HG02970 (cell line): ENCODE results near the gene PFKFB2.

Experiments used
- ATAC-seq: cut with Tn5 transposase; IDR thresholded peaks from one replicate; pipeline ENCODE4 v1.9.1; 2021; ENCODE audit warnings: mild to moderate bottlenecking, moderate library complexity, moderate number of reproducible peaks; ENCODE audit not compliant: unreplicated experiment, low FRiP score

Gene PFKFB2

DNA sequence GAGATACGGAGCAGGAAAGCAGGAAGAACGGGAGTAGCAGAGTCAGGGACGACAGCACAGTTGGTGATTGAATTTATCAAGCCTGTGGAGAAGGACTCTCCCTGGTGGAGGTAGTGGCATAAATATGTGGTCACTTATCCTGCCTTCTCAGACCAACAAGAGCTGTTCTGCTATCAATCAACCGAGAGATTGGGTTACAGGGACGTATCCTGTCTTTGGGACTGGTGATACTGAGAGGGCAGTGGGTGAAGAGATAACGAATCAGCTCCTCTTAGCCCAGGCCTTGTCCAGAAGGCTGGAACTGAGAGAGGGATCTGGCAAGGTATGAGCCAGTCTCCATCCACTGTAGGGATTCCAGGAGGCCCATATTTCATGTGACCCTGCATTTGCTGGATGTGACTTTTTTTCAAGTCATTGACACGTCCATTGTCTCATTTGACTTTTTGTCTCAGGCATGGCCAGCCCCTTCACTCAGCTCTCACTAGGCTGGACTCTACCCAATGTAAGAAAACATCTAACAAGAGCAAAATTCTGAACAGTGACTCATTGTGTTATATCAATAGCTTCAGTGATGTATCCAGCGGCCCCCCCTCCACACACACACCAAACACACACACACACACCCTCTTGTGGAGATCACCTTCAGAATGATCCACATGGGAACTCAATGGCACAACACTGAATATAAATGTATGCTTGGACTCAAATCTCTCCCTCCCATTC is 31.8 kb upstream of the PFKFB2 start:
- ATAC-seq = no peak

DNA sequence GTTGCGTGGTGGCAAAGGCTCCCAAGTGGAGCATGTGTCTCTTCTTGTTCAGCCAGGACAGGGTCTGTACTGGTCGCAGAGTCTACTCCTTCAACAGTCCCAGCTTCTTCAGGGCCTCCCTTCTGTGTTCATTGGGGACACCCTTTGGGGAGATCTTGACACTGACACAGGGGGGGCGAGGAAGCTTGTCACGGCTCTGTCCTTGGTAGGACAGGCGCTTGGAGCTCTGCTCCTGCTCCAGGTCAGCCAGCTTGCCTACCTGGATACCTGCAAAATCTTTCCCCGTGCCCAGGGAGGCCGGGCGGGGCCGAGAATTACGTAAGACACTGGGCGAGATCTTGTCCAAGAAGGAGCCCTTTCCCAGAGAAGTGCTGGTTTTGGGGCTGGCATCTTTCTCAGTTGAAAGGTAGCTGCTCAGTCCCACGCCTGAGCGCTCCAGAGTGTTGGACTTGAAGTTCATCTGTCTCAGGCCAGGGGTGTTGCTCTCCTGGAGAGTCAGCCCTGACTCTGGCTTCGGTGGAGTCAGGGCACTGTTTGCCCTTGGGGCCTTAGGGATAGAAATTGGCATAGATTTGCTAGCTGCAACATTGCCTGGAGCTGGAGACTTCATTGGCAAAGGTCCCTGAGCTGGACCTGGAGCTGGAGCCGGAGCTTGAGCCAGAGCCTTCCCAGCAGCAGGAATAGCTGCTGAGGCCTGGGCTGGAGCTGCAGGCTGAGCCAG is 31.0 kb upstream of the PFKFB2 start:
- ATAC-seq = no peak

DNA sequence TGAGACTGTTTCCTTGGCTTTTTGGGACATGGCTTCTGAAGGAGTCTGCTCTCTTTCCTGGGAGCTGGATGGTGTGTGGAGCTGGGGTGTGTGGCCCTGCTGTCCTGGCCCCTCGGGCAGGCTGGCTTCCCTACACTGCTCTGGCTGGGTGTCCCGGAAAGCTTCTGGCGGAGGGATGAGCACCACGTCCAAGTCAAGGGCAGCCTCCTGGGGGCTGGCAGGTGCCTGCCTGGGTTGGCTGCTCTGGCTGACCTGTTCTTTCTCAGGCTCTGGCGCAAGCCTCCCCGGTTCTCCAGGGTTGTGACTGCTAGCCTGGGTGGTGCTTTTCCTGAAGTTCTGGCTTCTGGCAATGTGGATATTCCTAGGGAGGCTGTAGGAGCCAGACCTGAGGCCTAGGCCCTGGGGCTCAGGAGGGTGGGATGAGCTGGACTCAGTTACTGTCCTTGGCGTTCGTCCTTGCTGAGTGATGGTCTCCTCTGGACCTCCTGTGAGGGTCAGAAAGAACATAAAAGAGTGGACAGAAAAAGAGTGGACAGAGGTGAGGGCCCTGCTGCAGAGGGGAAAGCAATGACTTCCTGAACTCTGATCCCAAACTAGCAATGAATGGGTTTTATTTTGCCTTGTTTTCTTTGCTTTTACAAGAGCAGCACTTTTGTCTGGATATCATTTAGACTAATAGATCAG is 29.9 kb upstream of the PFKFB2 start:
- ATAC-seq = no peak

DNA sequence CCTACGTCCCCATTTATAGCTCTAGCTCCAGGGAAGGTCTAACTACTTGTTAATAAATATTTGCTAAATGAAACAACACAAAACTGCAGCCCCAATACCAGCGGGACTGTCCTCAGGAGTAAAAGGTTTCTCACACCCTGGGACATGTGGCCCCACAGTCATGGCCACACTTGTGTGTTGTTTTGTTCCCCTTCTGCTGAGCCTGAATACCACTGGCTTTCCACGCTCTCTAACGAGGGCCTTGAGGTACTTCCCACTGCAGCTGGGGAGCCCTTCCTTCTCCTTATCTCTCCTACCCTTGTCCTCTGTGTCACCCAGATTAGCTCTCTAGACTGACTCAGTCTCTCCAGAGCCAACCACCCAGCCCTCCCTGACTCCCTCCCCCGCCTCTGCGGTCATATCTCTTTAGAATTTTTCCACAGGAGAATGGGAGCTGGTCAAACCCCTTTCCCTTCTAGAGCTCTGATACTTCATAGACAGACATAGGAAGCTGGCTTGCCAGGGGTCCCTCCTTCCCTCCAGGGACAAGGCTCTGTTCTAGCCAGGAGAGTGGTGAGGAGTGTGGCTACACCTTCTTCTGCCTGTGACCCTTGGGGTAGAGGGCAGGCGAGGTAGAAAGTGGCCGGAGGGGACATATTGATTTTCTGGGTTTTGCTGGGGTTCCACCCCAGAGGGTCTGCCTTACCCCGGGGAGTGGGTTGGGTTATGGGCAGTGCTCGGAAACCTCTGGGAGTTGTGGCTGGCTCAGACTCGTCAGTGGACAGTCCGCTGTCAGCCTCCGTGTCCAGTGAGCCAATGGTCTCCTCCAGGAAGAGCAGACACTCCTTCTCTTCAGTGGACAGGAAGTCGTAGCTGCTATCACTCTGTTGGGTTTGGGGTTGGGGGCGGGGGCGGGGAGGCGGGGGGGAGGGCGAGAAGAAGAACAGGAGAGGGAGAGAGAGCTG is 28.6 kb upstream of the PFKFB2 start:
- no peak for ATAC-seq

DNA sequence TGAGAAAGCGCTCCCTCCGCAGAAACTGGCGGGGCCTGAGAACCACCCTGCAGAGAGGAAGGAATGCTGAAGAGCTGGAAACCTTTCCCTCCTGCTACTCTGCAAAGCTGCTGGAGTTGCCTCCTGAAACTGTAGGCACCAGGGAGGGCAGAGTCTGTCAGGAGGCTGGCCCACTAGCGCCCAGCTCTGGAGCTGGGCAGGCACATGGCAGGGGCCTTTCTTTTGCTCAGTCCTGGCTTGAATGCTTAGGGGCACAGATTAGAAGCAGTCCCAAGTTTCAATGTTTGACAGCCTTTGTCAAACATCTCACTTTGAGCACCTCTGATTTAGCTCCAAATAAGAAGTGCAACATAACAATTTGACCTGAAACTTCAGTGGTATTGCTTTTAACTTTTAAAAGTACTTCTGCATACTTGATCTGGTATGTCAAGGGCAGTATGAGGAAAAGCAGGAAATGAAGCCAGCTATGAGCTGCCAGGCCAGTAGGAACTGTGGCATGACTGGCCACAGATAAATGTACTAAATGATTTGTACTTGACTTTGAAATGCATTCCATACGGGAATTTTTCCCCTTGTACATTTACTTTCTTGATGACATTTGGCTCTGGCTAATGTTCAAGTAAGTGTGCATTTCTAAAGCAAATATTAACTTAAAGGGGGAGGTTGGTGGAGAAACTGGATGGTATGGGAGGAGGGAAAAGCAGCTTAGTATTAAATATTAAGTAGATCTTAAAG is 27.8 kb upstream of the PFKFB2 start:
- ATAC-seq = no peak

DNA sequence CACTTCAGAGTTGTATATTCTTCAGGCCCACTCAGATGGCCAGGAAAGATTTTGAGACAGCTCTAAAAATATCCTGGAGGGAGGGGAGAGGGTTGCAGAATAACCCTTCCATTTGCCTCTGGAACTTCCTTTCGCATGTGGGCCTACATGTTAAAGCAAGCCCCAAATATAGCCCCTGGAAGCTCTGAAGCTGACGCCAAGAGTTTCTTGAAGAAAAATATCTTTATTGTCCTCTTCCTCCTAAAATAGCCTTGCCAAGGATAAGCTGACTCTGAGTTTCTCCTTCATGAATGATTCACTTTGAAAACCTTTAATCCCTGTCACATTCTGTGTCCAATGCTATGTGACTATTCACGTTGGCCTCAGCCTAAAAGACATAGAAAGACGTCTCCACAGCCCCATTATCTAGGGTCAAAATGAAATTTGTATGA is 27.0 kb upstream of the PFKFB2 start:
- ATAC-seq = no peak

DNA sequence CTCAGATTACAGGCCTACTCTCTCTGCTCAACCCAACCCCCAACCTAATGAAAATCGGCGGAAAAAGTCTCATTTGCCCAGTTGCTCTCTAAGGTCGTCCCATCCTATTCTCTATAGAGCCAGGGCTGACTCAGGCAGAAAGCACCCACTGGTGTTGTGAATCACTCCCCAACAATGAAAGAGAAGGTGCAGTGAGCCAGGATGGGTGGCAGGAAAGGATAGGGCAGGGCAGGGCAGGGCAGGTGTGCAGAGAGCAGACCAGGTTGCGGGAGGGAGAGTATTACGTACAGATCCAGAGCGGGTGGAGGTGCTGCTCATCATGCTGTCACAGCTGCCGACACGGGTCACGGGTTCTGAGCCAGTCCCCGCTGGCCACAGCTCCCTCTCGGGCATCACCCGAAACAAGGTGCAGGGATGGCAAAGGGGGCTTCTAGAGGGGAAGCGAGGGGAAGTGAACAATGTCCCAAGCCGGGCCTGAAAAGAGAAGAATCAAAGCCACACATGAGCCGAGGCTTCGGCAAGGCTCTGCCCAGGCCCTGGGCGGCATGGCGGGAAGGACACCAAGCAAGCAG is 25.8 kb upstream of the PFKFB2 start:
- ATAC-seq = no peak

DNA sequence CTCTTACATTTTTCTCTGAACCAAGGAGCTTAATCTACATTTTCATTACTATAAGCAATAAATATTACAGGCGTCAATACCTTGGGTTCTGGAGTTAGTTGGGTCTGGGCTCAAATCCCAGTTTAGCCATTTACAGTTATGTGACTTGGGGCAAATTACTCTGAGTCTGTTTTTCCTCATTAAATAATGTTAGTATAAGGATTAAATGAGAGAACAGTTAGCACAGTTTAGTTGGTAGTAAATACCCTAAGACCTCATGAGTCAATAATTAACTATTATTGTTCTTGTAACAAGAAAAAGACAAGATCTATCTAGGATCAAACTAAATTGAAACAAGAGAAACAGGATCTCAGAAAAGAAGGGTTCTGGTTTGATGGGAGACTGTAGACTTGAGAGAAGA is 25.2 kb upstream of the PFKFB2 start:
- ATAC-seq = no peak

DNA sequence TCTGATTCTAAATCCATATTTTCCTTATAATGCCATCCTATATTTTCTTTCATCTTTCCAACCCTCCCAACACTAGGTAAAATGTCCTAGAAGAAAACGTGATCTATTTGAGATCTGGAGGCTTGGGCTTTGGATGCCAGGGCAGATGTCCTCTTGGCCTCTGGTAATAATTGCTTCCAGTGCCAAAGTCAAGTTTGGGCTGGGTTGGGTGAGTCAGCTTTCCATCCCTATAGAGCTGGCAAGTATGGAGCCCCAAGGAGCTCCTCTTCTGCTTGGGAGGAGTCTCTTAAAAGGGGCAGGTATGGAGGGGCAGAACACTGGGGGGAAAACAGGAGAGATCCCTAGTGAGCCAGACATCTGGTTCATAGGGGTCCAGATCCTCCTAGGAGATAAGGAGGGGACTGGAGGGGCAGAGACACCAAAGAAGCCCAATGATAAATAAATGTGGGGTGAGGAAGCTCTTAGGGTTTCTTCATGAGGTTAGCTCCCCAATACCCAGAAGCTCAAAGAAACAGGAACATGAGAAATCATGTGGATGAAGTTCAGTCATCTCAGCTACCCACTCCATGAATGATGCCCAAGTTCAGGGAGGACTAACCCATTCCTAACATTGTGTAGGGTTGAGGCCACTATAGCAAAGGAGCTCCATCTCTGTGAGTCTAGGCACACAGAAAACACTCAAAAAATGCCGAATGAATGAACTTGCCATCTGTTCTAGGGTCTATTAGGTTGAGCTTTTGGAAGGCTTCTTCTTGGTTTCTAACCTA is 24.0 kb upstream of the PFKFB2 start:
- no peak for ATAC-seq

DNA sequence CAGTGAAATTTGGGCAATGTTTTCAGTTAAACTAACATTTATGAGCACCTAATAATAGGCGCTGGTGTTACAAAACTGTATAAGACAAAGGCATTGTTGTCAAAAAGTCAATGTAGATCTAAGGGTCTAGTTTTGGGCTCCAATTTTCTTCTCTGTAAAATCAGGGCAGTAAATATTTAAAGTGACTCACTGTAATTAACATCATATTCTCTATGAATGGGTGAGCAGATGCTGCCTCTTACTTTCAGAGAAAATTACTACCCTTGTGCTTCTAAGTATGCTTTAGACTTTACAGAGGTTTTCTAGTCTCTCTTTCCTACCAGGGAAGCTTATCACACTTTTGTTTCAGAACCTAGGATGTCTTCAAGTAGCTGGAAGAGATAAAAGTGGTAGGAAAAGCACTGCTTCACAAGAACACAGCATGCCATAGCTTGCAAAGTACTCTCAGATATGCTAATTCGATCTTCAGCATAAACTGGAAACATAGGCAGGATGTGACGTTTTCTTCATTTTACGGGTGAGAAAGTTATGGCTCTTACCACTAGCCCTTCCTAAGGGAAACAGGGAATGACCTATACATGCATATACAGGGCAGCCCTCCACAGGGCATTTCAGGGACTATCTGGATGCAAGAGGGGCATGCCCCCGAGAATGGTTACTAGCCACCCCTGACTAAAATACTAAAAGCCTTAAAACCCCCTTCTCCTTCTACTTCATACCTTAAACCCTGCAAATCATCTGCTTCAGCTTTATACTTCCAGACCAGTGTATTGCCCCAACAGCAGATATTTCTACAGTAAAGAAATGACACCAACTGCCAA is 23.2 kb upstream of the PFKFB2 start:
- ATAC-seq = no peak

DNA sequence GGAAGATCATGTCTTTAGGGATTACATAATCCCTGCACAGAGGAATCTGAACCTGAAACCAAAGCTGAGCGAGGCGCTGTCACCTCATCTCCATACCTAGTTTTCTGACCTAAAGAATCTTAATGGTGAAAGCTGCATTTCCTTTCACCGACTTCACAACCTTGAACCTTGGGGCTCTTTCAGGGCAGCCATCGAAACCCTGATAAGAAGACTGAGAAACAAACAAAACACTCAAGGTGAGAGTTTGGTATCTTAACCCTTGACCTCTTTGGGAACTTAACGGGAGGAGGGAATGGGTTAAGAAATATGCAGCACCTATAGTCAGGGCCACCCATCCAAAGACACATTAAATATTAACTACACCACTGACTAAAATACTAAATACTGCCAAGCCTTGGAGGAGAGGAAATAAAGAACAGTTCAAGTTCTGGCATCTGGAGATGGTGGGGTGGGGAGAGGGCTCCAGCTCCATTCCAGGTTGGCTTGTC is 22.5 kb upstream of the PFKFB2 start:
- ATAC-seq = no peak

DNA sequence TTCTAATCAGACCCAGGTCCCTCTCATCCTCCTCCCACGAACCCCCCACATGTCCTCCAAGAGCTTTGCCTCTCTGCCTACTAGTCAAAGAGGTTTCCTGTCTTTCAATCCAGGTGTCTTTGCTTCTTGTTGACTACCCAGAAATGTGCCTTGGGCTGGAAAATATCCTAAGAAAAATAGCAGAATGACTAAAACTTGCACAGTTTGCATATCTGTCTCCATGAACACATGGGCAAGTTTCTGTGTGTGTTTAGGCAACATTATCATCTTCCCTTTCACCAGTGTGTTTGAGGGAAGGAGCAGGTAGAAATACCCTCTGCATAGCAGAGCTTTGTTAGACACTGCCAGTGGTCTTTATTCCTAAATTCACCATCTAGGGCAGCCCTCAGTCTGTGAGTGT is 22.1 kb upstream of the PFKFB2 start:
- ATAC-seq = no peak

DNA sequence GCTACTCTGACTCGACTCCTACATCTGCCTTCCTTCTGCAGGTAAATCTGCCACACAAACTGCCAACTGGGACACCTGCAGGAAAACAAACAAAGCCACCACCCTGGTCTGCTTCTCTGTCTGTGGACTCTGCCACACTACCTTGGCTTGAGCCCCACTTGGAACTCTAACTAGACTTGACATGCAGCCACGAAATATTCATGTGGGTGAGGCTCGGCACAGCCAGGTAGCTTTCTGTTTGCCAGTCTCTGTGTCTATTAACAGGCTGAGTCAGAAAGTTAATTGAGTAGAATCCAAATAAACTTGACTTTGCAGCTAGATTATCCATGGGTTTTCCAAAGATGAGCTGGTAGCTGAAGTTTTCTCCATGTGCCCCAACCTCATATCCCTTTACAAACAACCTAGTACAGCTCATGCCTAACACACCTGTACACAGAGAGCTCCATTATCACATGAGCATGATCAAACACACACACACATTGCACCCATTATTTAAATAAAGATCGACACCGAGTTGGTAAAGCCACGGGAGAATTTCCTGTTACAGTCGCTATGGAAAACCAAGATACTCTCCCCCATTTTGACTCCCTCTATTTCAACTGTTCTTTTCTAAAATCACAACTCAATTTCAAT is 21.3 kb upstream of the PFKFB2 start:
- ATAC-seq = no peak

DNA sequence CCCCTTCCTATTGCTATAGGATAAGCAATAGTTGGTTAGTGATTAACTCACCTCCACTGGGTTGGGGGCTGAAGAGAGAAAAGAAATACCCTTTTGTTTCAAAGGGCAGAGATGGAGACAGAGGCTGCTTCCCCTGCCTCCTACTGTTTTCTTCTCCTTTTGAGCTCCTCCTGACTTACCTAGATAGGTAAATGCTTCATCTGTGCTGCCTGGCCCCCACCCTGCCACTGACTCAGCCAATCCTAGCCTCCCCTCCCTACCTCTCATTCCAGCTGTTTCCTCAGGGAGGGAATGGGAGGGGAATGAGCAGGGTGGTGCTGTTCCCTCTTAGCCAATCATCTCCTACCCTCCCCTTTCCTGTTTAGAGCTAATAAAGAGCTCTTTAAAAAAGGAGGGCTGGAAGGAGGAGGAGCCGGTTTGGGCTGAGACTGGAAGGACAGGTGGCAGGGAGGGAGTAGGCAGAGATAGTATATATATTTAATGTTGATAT is 20.5 kb upstream of the PFKFB2 start, which contains the start of gene C1orf116:
C1orf116 (minus strand) TSS at position 229 of the 490 bp plus-strand sequence. CDS start 5,158 bp downstream, outside the sequence.
- no peak for ATAC-seq

DNA sequence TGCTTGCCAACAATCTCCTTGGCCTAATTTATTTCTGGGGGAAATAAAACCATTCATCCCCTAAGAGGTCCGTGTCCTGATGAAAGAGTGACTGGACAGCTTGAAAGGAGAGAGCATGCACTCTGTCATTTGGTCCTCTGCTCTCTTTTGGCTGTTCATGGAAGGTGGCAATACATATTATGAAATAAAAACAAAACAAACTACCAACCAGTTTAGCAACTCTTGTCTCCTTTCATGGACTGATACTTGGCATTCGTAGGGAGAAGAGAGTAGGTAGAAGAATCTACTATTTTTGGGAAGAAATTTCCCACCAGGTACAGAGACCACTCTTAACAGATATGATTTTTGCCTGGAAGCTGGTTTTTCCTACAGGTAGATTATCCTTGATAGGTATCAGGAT is 19.8 kb upstream of the PFKFB2 start:
- no peak for ATAC-seq

DNA sequence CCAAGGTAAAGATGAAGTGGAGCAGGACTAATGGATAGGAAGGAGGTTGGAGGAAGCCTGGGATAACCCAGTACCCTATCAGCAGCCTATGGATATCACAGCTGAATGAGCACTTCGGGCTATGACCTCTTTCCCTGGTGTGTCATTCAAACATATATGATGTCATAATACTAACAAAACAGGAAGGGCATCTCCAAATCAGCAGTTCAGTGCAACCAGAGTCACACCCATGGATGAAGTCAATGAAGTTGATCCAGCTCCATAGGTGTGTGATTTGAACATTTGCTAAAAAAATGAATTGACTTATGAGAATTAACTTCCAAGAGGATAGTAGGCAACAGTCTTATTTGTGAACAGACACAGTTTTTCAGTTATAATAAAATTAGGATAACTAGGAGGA is 18.9 kb upstream of the PFKFB2 start:
- ATAC-seq = no peak

DNA sequence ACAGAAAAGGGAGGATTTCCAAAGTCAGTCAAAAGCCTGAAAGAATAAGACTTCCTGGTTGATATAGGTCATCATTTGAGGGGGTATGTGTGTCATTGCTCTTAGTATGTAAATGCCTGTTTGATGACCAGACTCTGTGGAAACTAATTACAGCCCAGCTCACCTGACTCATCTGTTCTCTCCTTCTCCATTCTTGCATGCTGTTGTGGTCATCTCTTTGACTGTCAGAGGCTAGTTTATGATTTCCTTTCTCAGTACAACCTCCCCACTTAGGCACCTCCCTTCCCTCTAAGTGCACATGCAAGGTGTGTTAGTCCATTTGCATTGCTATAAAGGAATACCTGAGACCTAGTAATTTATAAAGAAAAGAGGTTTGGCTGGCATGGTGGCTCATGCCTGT is 18.1 kb upstream of the PFKFB2 start:
- no peak for ATAC-seq
